ENCODE data around the gene NCKAP5.

The NCKAP5 gene

DNA sequence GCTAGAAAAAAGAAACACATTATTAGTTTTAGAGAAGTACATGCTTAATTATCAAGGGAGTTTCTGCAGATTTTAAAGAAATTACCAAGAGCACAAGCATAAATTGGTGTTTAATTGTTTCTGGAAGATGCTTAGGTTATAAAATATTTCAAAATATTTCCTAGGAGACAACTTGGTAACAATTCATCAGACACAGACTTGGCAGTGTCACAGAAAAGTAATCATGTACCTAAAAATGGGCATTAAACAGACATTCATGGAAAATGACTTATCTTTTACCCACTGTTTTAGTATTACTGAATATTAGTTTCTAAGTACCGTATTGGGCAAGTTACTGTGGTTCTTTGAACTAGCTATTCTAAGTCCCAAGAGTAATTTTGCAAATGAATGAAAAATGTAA lies 469.5 kb downstream of the NCKAP5 start:
- H3K9me3 ChIP-seq (ENCODE audit: control insufficient read depth, low read length), result no peaks in the 10 kb centered on the region
- no peak overlapping the region for H2AFZ ChIP-seq (ENCODE audit: low read depth, low read length)
- no peak overlapping the region for H3K18ac ChIP-seq (ENCODE audit: low read depth in 1 of 2, low read length in 2 of 2)
- H3K4me3 ChIP-seq (ENCODE audit: insufficient read depth in 1 of 2, low read depth in 1 of 2, low read length in 2 of 2), result no peak overlapping the region
- no peaks in the 10 kb centered on the region for H3K27me3 ChIP-seq (ENCODE audit: control insufficient read depth in 1 of 2, insufficient read depth in 1 of 2, low read length in 2 of 2)
- no peak overlapping the region for H3K23ac ChIP-seq (ENCODE audit: low read length in 2 of 2)
- no peak overlapping the region for H3K4me2 ChIP-seq (ENCODE audit: low read length, poor library complexity, severe bottlenecking)
- H3K36me3 ChIP-seq (ENCODE audit: control insufficient read depth in 1 of 2, insufficient read depth in 2 of 2, low read depth in 1 of 2, low read length in 2 of 2), result no peaks in the 10 kb centered on the region
- H2AK5ac ChIP-seq (ENCODE audit: low read length, severe bottlenecking), result no peak overlapping the region
- no peak overlapping the region for H3K14ac ChIP-seq (ENCODE audit: low read length in 2 of 2)
- no peak overlapping the region for H2BK5ac ChIP-seq (ENCODE audit: low read depth, low read length, poor library complexity, severe bottlenecking)
- no peak overlapping the region for H3K27ac ChIP-seq (ENCODE audit: low read length, poor library complexity, severe bottlenecking)
- no peak overlapping the region for H4K91ac ChIP-seq (ENCODE audit: low read length)
- H2BK120ac ChIP-seq (ENCODE audit: low read depth, low read length), result no peak overlapping the region
- no peak for DNase-seq
- H3K9ac ChIP-seq (ENCODE audit: low read length), result no peak overlapping the region
- no peak overlapping the region for H2BK15ac ChIP-seq (ENCODE audit: low read depth, poor library complexity, severe bottlenecking)
- no peak overlapping the region for H3K4ac ChIP-seq (ENCODE audit: low read depth in 1 of 2, low read length in 2 of 2)
- no CpG with 5 or more reads among the region's 1 CpG for WGBS
- H3K79me1 ChIP-seq (replicated peaks; ENCODE audit: low read length, poor library complexity, severe bottlenecking), result no peaks in the 10 kb centered on the region
- no peaks in the 10 kb centered on the region for H3K4me1 ChIP-seq (ENCODE audit: control insufficient read depth, insufficient read depth, low read depth, low read length)
- H4K8ac ChIP-seq (ENCODE audit: low read length), result no peak overlapping the region
- no peak overlapping the region for H2BK12ac ChIP-seq (ENCODE audit: low read length in 2 of 2)

DNA sequence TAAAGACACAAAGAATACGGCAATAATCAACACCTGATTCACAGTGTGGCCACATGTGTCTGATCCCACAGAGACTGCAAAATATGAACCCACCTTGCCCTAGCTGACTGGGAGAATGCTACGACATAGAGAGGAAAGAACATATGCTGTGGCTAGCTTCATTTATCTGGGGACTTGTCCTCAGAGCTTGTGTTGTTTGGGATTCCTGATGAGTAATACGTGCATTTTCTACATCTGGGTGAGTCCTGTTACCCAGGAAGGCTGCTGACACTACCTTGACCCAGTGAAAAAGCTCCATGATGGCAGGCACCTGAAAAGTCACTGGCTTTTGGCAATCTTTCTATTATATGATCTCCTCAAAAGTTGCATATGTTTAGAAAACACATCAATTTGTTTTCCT lies 470.6 kb downstream of the NCKAP5 start:
- Histone ChIP-seq H3K27me3 (ENCODE audit: control insufficient read depth in 1 of 2, insufficient read depth in 1 of 2, low read length in 2 of 2) (no peaks in the 10 kb centered on the region), H3K4me3 (ENCODE audit: insufficient read depth in 1 of 2, low read depth in 1 of 2, low read length in 2 of 2) (peak overlapping the region in 1 of 2 experiments; percentile 61), H3K9me3 (ENCODE audit: control insufficient read depth, low read length) (no peaks in the 10 kb centered on the region), H2AFZ (ENCODE audit: low read depth, low read length) (no peak overlapping the region), H3K9ac (ENCODE audit: low read length) (peak overlapping the region; percentile 7), H2BK5ac (ENCODE audit: low read depth, low read length, poor library complexity, severe bottlenecking) (no peak overlapping the region), H3K4me2 (ENCODE audit: low read length, poor library complexity, severe bottlenecking) (no peak overlapping the region), H2BK120ac (ENCODE audit: low read depth, low read length) (no peak overlapping the region), H3K4ac (ENCODE audit: low read depth in 1 of 2, low read length in 2 of 2) (no peak overlapping the region), H3K14ac (ENCODE audit: low read length in 2 of 2) (no peak overlapping the region), H2BK15ac (ENCODE audit: low read depth, poor library complexity, severe bottlenecking) (no peak overlapping the region), H4K8ac (ENCODE audit: low read length) (no peak overlapping the region), H3K27ac (ENCODE audit: low read length, poor library complexity, severe bottlenecking) (no peak overlapping the region), H2BK12ac (ENCODE audit: low read length in 2 of 2) (no peak overlapping the region), H3K4me1 (ENCODE audit: control insufficient read depth, insufficient read depth, low read depth, low read length) (no peaks in the 10 kb centered on the region), H3K36me3 (ENCODE audit: control insufficient read depth in 1 of 2, insufficient read depth in 2 of 2, low read depth in 1 of 2, low read length in 2 of 2) (no peaks in the 10 kb centered on the region), H3K79me1 (replicated peaks; ENCODE audit: low read length, poor library complexity, severe bottlenecking) (no peaks in the 10 kb centered on the region), H3K23ac (ENCODE audit: low read length in 2 of 2) (no peak overlapping the region), H4K91ac (ENCODE audit: low read length) (no peak overlapping the region), H2AK5ac (ENCODE audit: low read length, severe bottlenecking) (no peak overlapping the region), H3K18ac (ENCODE audit: low read depth in 1 of 2, low read length in 2 of 2) (no peak overlapping the region)
- peak; percentile 35 for DNase-seq
- 59% methylated on average over 3 of the region's 3 CpGs for WGBS

GRCh38 chr2:133092571-133092970 lies 475.7 kb downstream of the NCKAP5 start:
- no peak for DNase-seq
- no peaks in the 10 kb centered on the region for H3K36me3 ChIP-seq (ENCODE audit: control insufficient read depth in 1 of 2, insufficient read depth in 2 of 2, low read depth in 1 of 2, low read length in 2 of 2)
- H3K18ac ChIP-seq (ENCODE audit: low read depth in 1 of 2, low read length in 2 of 2), result no peak overlapping the region
- H3K79me1 ChIP-seq (replicated peaks; ENCODE audit: low read length, poor library complexity, severe bottlenecking), result no peaks in the 10 kb centered on the region
- H2AK5ac ChIP-seq (ENCODE audit: low read length, severe bottlenecking), result no peak overlapping the region
- no peak overlapping the region for H3K9ac ChIP-seq (ENCODE audit: low read length)
- no peak overlapping the region for H3K27ac ChIP-seq (ENCODE audit: low read length, poor library complexity, severe bottlenecking)
- no peak overlapping the region for H3K23ac ChIP-seq (ENCODE audit: low read length in 2 of 2)
- 65% methylated on average over 3 of the region's 3 CpGs for WGBS
- H3K14ac ChIP-seq (ENCODE audit: low read length in 2 of 2), result no peak overlapping the region
- H2BK5ac ChIP-seq (ENCODE audit: low read depth, low read length, poor library complexity, severe bottlenecking), result no peak overlapping the region
- no peak overlapping the region for H4K91ac ChIP-seq (ENCODE audit: low read length)
- H3K9me3 ChIP-seq (ENCODE audit: control insufficient read depth, low read length), result no peaks in the 10 kb centered on the region
- no peak overlapping the region for H3K4me3 ChIP-seq (ENCODE audit: insufficient read depth in 1 of 2, low read depth in 1 of 2, low read length in 2 of 2)
- H2AFZ ChIP-seq (ENCODE audit: low read depth, low read length), result no peak overlapping the region
- H3K4ac ChIP-seq (ENCODE audit: low read depth in 1 of 2, low read length in 2 of 2), result no peak overlapping the region
- no peak overlapping the region for H4K8ac ChIP-seq (ENCODE audit: low read length)
- H2BK120ac ChIP-seq (ENCODE audit: low read depth, low read length), result no peak overlapping the region
- no peaks in the 10 kb centered on the region for H3K4me1 ChIP-seq (ENCODE audit: control insufficient read depth, insufficient read depth, low read depth, low read length)
- H3K27me3 ChIP-seq (ENCODE audit: control insufficient read depth in 1 of 2, insufficient read depth in 1 of 2, low read length in 2 of 2), result no peaks in the 10 kb centered on the region
- no peak overlapping the region for H3K4me2 ChIP-seq (ENCODE audit: low read length, poor library complexity, severe bottlenecking)
- no peak overlapping the region for H2BK15ac ChIP-seq (ENCODE audit: low read depth, poor library complexity, severe bottlenecking)
- no peak overlapping the region for H2BK12ac ChIP-seq (ENCODE audit: low read length in 2 of 2)

GRCh38 chr2:133090358-133090757 lies 477.9 kb downstream of the NCKAP5 start:
- H4K8ac ChIP-seq (ENCODE audit: low read length), result no peak overlapping the region
- H2BK5ac ChIP-seq (ENCODE audit: low read depth, low read length, poor library complexity, severe bottlenecking), result no peak overlapping the region
- H3K4me1 ChIP-seq (ENCODE audit: control insufficient read depth, insufficient read depth, low read depth, low read length), result no peaks in the 10 kb centered on the region
- no peak overlapping the region for H2BK15ac ChIP-seq (ENCODE audit: low read depth, poor library complexity, severe bottlenecking)
- H3K9me3 ChIP-seq (ENCODE audit: control insufficient read depth, low read length), result no peaks in the 10 kb centered on the region
- no peaks in the 10 kb centered on the region for H3K36me3 ChIP-seq (ENCODE audit: control insufficient read depth in 1 of 2, insufficient read depth in 2 of 2, low read depth in 1 of 2, low read length in 2 of 2)
- H2AK5ac ChIP-seq (ENCODE audit: low read length, severe bottlenecking), result no peak overlapping the region
- no peak overlapping the region for H3K4me2 ChIP-seq (ENCODE audit: low read length, poor library complexity, severe bottlenecking)
- no peak overlapping the region for H3K4ac ChIP-seq (ENCODE audit: low read depth in 1 of 2, low read length in 2 of 2)
- H3K18ac ChIP-seq (ENCODE audit: low read depth in 1 of 2, low read length in 2 of 2), result no peak overlapping the region
- no peak overlapping the region for H3K23ac ChIP-seq (ENCODE audit: low read length in 2 of 2)
- WGBS, result 65% methylated on average over 2 of the region's 2 CpGs
- H3K9ac ChIP-seq (ENCODE audit: low read length), result no peak overlapping the region
- H3K27me3 ChIP-seq (ENCODE audit: control insufficient read depth in 1 of 2, insufficient read depth in 1 of 2, low read length in 2 of 2), result no peaks in the 10 kb centered on the region
- H3K27ac ChIP-seq (ENCODE audit: low read length, poor library complexity, severe bottlenecking), result no peak overlapping the region
- no peak overlapping the region for H4K91ac ChIP-seq (ENCODE audit: low read length)
- H2BK12ac ChIP-seq (ENCODE audit: low read length in 2 of 2), result no peak overlapping the region
- DNase-seq, result no peak
- H2BK120ac ChIP-seq (ENCODE audit: low read depth, low read length), result no peak overlapping the region
- no peak overlapping the region for H3K4me3 ChIP-seq (ENCODE audit: insufficient read depth in 1 of 2, low read depth in 1 of 2, low read length in 2 of 2)
- H2AFZ ChIP-seq (ENCODE audit: low read depth, low read length), result no peak overlapping the region
- H3K79me1 ChIP-seq (replicated peaks; ENCODE audit: low read length, poor library complexity, severe bottlenecking), result no peaks in the 10 kb centered on the region
- H3K14ac ChIP-seq (ENCODE audit: low read length in 2 of 2), result no peak overlapping the region
